GM19455 (cell line): Measurements from ENCODE around the gene TNXB.
"Not testable (repeated sequence)": the region's sequence is repeated elsewhere in the genome, so short reads cannot be mapped to it uniquely, and the experiment has no call there.

Source experiments
- ATAC-seq: cut with Tn5 transposase; IDR thresholded peaks from one replicate; pipeline ENCODE4 v1.9.1; 2021; ENCODE audit not compliant: unreplicated experiment

The TNXB gene

GRCh38 chr6:32067521-32067920, 41.6 kb downstream of the TNXB start:
- ATAC-seq: not testable (repeated sequence)

GRCh38 chr6:32064706-32065105, 44.4 kb downstream of the TNXB start:
- ATAC-seq: no peak

- no peak for ATAC-seq
Measured at GRCh38 chr6:32060966-32061655, 48.0 kb downstream of the TNXB start.

GRCh38 chr6:32058511-32058963, 50.6 kb downstream of the TNXB start:
- no peak for ATAC-seq

GRCh38 chr6:32057966-32058365, 51.2 kb downstream of the TNXB start:
- ATAC-seq: no peak

- ATAC-seq: no peak
Measured at GRCh38 chr6:32056254-32056653, 52.9 kb downstream of the TNXB start.

- ATAC-seq: not testable (repeated sequence)
Measured at GRCh38 chr6:32055756-32056155, 53.4 kb downstream of the TNXB start.

- ATAC-seq: not testable (repeated sequence)
Measured at GRCh38 chr6:32053314-32053713, 55.8 kb downstream of the TNXB start.

GRCh38 chr6:32052626-32053025, 56.5 kb downstream of the TNXB start:
- not testable (repeated sequence) for ATAC-seq

GRCh38 chr6:32050562-32050961, 58.6 kb downstream of the TNXB start:
- no peak for ATAC-seq

GRCh38 chr6:32049736-32050135, 59.4 kb downstream of the TNXB start:
- not testable (repeated sequence) for ATAC-seq

GRCh38 chr6:32049149-32049548, 60.0 kb downstream of the TNXB start:
- not testable (repeated sequence) for ATAC-seq

GRCh38 chr6:32047855-32048766, 61.0 kb downstream of the TNXB start:
- ATAC-seq: no peak

- ATAC-seq: no peak
Measured at GRCh38 chr6:32047539-32047854, 61.6 kb downstream of the TNXB start.

- ATAC-seq: no peak
Measured at GRCh38 chr6:32047084-32047478, 62.1 kb downstream of the TNXB start.

- no peak for ATAC-seq
Measured at GRCh38 chr6:32046450-32047083, 62.6 kb downstream of the TNXB start.

- ATAC-seq: no peak
Measured at GRCh38 chr6:32045811-32046449, 63.2 kb downstream of the TNXB start.

- ATAC-seq: not testable (repeated sequence)
Measured at GRCh38 chr6:32044916-32045315, 64.2 kb downstream of the TNXB start.

- ATAC-seq: not testable (repeated sequence)
Measured at GRCh38 chr6:32043589-32044380, 65.4 kb downstream of the TNXB start.

- ATAC-seq: not testable (repeated sequence)
Measured at GRCh38 chr6:32042276-32042675, 66.9 kb downstream of the TNXB start.
